Measurements from ENCODE around the gene SHB. TPM values are rescaled to one million over a fixed set of nuclear protein-coding genes. Genes with fewer than 3 reads are reported as not detected.

SHB gene
- total RNA-seq, 4 donors from 2014 or later, result 17.7 to 31.4 (median 24.2) TPM

- no peak for DNase-seq
- no peaks in the 10 kb centered on the region for H3K36me3 ChIP-seq
- peak overlapping the region in 3 of 4 donors; percentile 12 to 54 (median 51) for H3K27ac ChIP-seq
- 61 to 87% methylated on average over 3 to 4 of the region's 5 CpGs for WGBS, 2 donors
- H3K4me3 ChIP-seq, result no peak overlapping the region
- intact Hi-C loops (cut with DNase I), result no loop called here
- TF ChIP-seq CTCF (IDR thresholded peaks at IDR 0.05) (no peak), POLR2A (IDR thresholded peaks at IDR 0.05) (no peak)
- H3K9me3 ChIP-seq, result no peaks in the 10 kb centered on the region
- peaks cover 55 to 94% (median 79%) of the 10 kb centered on the region in 3 donors for H3K4me1 ChIP-seq
- H3K27me3 ChIP-seq, result no peaks in the 10 kb centered on the region
These were observed 31.1 kb downstream of the SHB start for GRCh38 chr9:38037981-38038306.

GRCh38 chr9:38036359-38037084 is 32.5 kb downstream of the SHB start:
- Histone ChIP-seq H3K9me3 (no peaks in the 10 kb centered on the region), H3K36me3 (no peaks in the 10 kb centered on the region), H3K27me3 (no peaks in the 10 kb centered on the region), H3K4me3 (no peak overlapping the region), H3K27ac (peak overlapping the region in 3 of 4 donors; percentile 16 to 52 (median 51)), H3K4me1 (peaks cover 56 to 94% (median 80%) of the 10 kb centered on the region in 3 donors)
- intact Hi-C loops (cut with DNase I), result no loop called here
- DNase-seq, result no peak
- TF ChIP-seq POLR2A (IDR thresholded peaks at IDR 0.05), result no peak
- TF ChIP-seq CTCF (IDR thresholded peaks at IDR 0.05), result no peak
- 41% methylated on average over 5 to 10 of the region's 12 CpGs for WGBS, 2 donors

GRCh38 chr9:38035873-38036272 is 33.2 kb downstream of the SHB start:
- Histone ChIP-seq H3K36me3 (no peaks in the 10 kb centered on the region), H3K4me1 (peaks cover 59 to 94% (median 75%) of the 10 kb centered on the region in 3 donors), H3K9me3 (no peaks in the 10 kb centered on the region), H3K27ac (peak overlapping the region in 3 of 4 donors; percentile 16 to 52 (median 51)), H3K27me3 (no peaks in the 10 kb centered on the region), H3K4me3 (no peak overlapping the region)
- DNase-seq, result no peak
- 42 to 58% methylated on average over 7 to 8 of the region's 8 CpGs for WGBS, 2 donors
- TF ChIP-seq CTCF (IDR thresholded peaks at IDR 0.05) (no peak), POLR2A (IDR thresholded peaks at IDR 0.05) (no peak)
- intact Hi-C loops (cut with DNase I), result no loop called here

GRCh38 chr9:38033941-38034340 is 35.1 kb downstream of the SHB start:
- peak overlapping the region in 2 of 4 donors; percentile 2 to 85 for H3K27ac ChIP-seq
- intact Hi-C loops (cut with DNase I), result no loop called here
- H3K9me3 ChIP-seq, result no peaks in the 10 kb centered on the region
- peaks cover 50 to 94% (median 60%) of the 10 kb centered on the region in 3 donors for H3K4me1 ChIP-seq
- TF ChIP-seq CTCF (IDR thresholded peaks at IDR 0.05), result no peak
- no peak for TF ChIP-seq POLR2A (IDR thresholded peaks at IDR 0.05)
- no peaks in the 10 kb centered on the region for H3K36me3 ChIP-seq
- DNase-seq, result no peak
- no peak overlapping the region for H3K4me3 ChIP-seq
- 51 to 82% methylated on average over 6 to 8 of the region's 8 CpGs for WGBS, 2 donors
- no peaks in the 10 kb centered on the region for H3K27me3 ChIP-seq

GRCh38 chr9:38032266-38033110 is 36.5 kb downstream of the SHB start:
- Histone ChIP-seq H3K4me3 (peak overlapping the region in 1 of 4 donors; percentile 6), H3K27me3 (no peaks in the 10 kb centered on the region), H3K4me1 (peaks cover 36 to 94% (median 51%) of the 10 kb centered on the region in 3 donors), H3K9me3 (no peaks in the 10 kb centered on the region), H3K36me3 (no peaks in the 10 kb centered on the region), H3K27ac (peak overlapping the region; percentile 56 to 85 (median 82))
- intact Hi-C loops (cut with DNase I), result no loop called here
- TF ChIP-seq CTCF (IDR thresholded peaks at IDR 0.05), result no peak
- peak in 2 of 4 donors; percentile 17 for TF ChIP-seq POLR2A (IDR thresholded peaks at IDR 0.05)
- no peak for DNase-seq
- WGBS, 2 donors, result 16 to 37% methylated on average over 6 to 11 of the region's 13 CpGs
